Mesendoderm (in vitro differentiated cells): Measurements from ENCODE around the gene RBKS.

Experiments used
- DNase-seq: peaks from one replicate; pipeline ENCODE4 v3.0.0; 2013
- H2AK5ac ChIP-seq: 2 replicates; pipeline ENCODE4 v1.6.1; 2013; ENCODE audit warnings: low read length, inconsistent platforms
- H2BK120ac ChIP-seq: 2 replicates; pipeline ENCODE4 v1.6.1; 2013; ENCODE audit warnings: low read depth, mild to moderate bottlenecking, low read length, moderate library complexity, mixed read lengths
- H2BK15ac ChIP-seq: replicated peaks from 2 replicates; pipeline ENCODE4 v1.6.1; 2013; ENCODE audit warnings: low read depth, mild to moderate bottlenecking, moderate library complexity
- H2BK5ac ChIP-seq: 2 replicates; pipeline ENCODE4 v1.6.1; 2013; ENCODE audit warnings: low read length, inconsistent platforms
- H3K18ac ChIP-seq: 2 replicates; pipeline ENCODE4 v1.6.1; 2013; ENCODE audit warnings: mild to moderate bottlenecking, low read length, mixed read lengths
- H3K23ac ChIP-seq: one replicate; pipeline ENCODE4 v1.6.1; 2013; ENCODE audit warnings: low read length
- H3K27ac ChIP-seq: 2 replicates; pipeline ENCODE4 v1.5.1; 2013; ENCODE audit warnings: low read depth, mild to moderate bottlenecking, inconsistent platforms, low read length, moderate library complexity
- H3K27me3 ChIP-seq: 2 replicates; pipeline ENCODE4 v1.6.1; 2013; ENCODE audit warnings: low read length, control low read depth, mild to moderate bottlenecking, inconsistent platforms; ENCODE audit not compliant: insufficient read depth, poor library complexity
- H3K36me3 ChIP-seq: 2 replicates; pipeline ENCODE4 v1.6.1; 2013; ENCODE audit warnings: low read length, inconsistent platforms; ENCODE audit not compliant: control insufficient read depth, insufficient read depth
- H3K4ac ChIP-seq: one replicate; pipeline ENCODE4 v1.6.1; 2013; ENCODE audit warnings: low read depth, mild to moderate bottlenecking, low read length, moderate library complexity
- H3K4me1 ChIP-seq: 2 replicates; pipeline ENCODE4 v1.6.1; 2013; ENCODE audit warnings: low read depth, low read length, inconsistent platforms; ENCODE audit not compliant: control insufficient read depth
- H3K4me2 ChIP-seq: 2 replicates; pipeline ENCODE4 v1.6.1; 2013; ENCODE audit warnings: low read length
- H3K4me3 ChIP-seq: 2 replicates; pipeline ENCODE4 v1.5.1; 2013; ENCODE audit warnings: mild to moderate bottlenecking, low read length
- H3K56ac ChIP-seq: one replicate; pipeline ENCODE4 v1.6.1; 2013; ENCODE audit warnings: low read length
- H3K79me1 ChIP-seq: 2 replicates; pipeline ENCODE4 v1.6.1; 2013; ENCODE audit warnings: low read length, inconsistent platforms
- H3K79me2 ChIP-seq: 2 replicates; pipeline ENCODE4 v1.6.1; 2013; ENCODE audit warnings: mild to moderate bottlenecking, low read length; ENCODE audit not compliant: control insufficient read depth, insufficient read depth
- H3K9ac ChIP-seq: 2 replicates; pipeline ENCODE4 v1.6.1; 2013; ENCODE audit warnings: low read length, inconsistent platforms
- H4K5ac ChIP-seq: one replicate; pipeline ENCODE4 v1.6.1; 2013; ENCODE audit warnings: low read length
- H4K8ac ChIP-seq: one replicate; pipeline ENCODE4 v1.6.1; 2013; ENCODE audit warnings: low read depth, mild to moderate bottlenecking, control low read depth, low read length, moderate library complexity
- WGBS: extraction: QIAGEN DNeasy Blood & Tissue Kit; methylation state at CpG from one replicate; pipeline ENCODE4 v1.1.7; 2013; ENCODE audit warnings: low lambda C conversion rate, missing lambda C conversion rate; ENCODE audit not compliant: insufficient coverage; ENCODE audit errors: extremely low coverage; 5-methylcytosine and 5-hydroxymethylcytosine counted together

RBKS gene

DNA sequence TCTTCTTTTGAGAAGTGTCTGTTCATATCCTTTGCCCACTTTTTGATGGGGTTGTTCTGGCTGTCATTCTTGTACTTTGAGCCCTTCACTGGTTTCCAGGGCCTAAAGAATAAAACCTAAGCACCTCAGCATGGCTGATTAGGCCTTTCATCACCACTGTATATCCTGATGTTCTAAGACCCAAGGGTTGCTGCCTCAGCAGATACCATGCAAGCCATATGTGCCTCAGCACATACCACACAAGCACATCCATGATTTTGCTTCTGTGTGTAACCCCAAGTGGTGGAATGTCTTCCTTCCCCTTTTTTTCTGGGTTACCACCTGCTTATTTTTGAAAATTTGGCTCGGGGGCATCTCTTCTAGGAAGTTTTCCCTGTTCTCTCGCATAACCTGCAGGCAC, 11.4 kb downstream of the RBKS start:
- Histone ChIP-seq H3K4me1 (no peaks in the 10 kb centered on the region), H2BK5ac (no peak overlapping the region), H3K4ac (no peak overlapping the region), H3K56ac (no peak overlapping the region), H3K23ac (no peak overlapping the region), H3K79me1 (no peaks in the 10 kb centered on the region), H4K8ac (no peak overlapping the region), H2BK15ac (no peak overlapping the region), H3K9ac (no peak overlapping the region), H2AK5ac (no peak overlapping the region), H3K79me2 (no peaks in the 10 kb centered on the region), H3K4me3 (no peak overlapping the region), H3K4me2 (no peak overlapping the region), H4K5ac (no peak overlapping the region), H3K27me3 (no peaks in the 10 kb centered on the region), H3K18ac (no peak overlapping the region), H2BK120ac (no peak overlapping the region), H3K27ac (no peak overlapping the region), H3K36me3 (no peaks in the 10 kb centered on the region)
- no peak for DNase-seq
- WGBS = no CpG with 5 or more reads among the region's 2 CpGs

DNA sequence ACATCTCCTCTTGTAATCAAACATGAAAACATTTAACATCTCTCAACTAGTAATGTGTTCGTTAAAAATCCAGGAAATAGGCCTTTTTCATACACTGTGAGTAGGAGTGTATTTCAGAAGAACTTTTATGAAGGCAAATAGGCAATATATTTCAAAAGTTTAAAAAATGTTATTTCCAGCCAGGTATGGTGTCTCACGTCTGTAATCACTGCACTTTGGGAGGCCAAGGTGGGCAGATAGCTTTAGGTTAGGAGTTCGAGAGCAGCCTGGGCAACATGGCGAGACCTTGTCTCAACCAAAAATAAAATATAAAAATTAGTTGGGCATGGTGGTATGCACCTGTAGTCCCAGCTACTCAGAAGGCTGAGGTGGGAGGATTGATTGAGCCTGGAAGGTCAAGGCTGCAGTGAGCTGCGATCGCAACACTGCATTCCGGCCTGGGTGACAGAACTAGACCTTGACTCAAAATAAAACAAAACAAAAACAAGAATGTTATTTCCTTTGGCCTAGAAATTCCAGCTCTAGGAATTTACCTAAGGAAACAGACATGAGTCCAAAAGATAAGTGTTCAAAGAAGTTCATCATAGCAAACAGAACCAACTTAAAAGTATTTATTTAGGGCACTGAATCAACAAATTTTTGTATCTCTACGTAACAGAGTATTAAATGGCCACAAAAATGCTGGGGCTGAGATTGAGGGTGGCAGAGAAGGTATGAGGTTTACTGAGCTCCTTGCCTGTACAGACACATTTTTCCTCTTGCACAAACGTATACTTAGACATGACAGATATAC, 14.9 kb downstream of the RBKS start:
- H3K56ac ChIP-seq = no peak overlapping the region
- H2AK5ac ChIP-seq = no peak overlapping the region
- no peak overlapping the region for H3K9ac ChIP-seq
- H4K5ac ChIP-seq = no peak overlapping the region
- WGBS = no CpG with 5 or more reads among the region's 9 CpGs
- no peak overlapping the region for H2BK15ac ChIP-seq
- no peaks in the 10 kb centered on the region for H3K4me1 ChIP-seq
- H2BK5ac ChIP-seq = no peak overlapping the region
- H3K23ac ChIP-seq = no peak overlapping the region
- H4K8ac ChIP-seq = no peak overlapping the region
- no peaks in the 10 kb centered on the region for H3K36me3 ChIP-seq
- H3K4me2 ChIP-seq = no peak overlapping the region
- no peaks in the 10 kb centered on the region for H3K79me1 ChIP-seq
- H3K79me2 ChIP-seq = no peaks in the 10 kb centered on the region
- no peak for DNase-seq
- no peak overlapping the region for H3K4ac ChIP-seq
- H3K27ac ChIP-seq = no peak overlapping the region
- no peaks in the 10 kb centered on the region for H3K27me3 ChIP-seq
- H2BK120ac ChIP-seq = no peak overlapping the region
- no peak overlapping the region for H3K4me3 ChIP-seq
- H3K18ac ChIP-seq = no peak overlapping the region

- H3K4me1 ChIP-seq = no peaks in the 10 kb centered on the region
- no peaks in the 10 kb centered on the region for H3K79me1 ChIP-seq
- no peak overlapping the region for H2AK5ac ChIP-seq
- WGBS = no CpG with 5 or more reads among the region's 1 CpG
- no peak overlapping the region for H3K18ac ChIP-seq
- no peaks in the 10 kb centered on the region for H3K79me2 ChIP-seq
- no peak overlapping the region for H2BK15ac ChIP-seq
- no peak overlapping the region for H2BK120ac ChIP-seq
- H3K27me3 ChIP-seq = no peaks in the 10 kb centered on the region
- H3K4ac ChIP-seq = no peak overlapping the region
- H3K23ac ChIP-seq = no peak overlapping the region
- H3K4me3 ChIP-seq = no peak overlapping the region
- H3K56ac ChIP-seq = no peak overlapping the region
- H3K4me2 ChIP-seq = no peak overlapping the region
- H2BK5ac ChIP-seq = no peak overlapping the region
- H3K9ac ChIP-seq = no peak overlapping the region
- no peak overlapping the region for H3K27ac ChIP-seq
- no peak overlapping the region for H4K5ac ChIP-seq
- no peak for DNase-seq
- no peak overlapping the region for H4K8ac ChIP-seq
- no peaks in the 10 kb centered on the region for H3K36me3 ChIP-seq
Observed at GRCh38 chr2:27873091-27873490, 17.1 kb downstream of the RBKS start.

DNA sequence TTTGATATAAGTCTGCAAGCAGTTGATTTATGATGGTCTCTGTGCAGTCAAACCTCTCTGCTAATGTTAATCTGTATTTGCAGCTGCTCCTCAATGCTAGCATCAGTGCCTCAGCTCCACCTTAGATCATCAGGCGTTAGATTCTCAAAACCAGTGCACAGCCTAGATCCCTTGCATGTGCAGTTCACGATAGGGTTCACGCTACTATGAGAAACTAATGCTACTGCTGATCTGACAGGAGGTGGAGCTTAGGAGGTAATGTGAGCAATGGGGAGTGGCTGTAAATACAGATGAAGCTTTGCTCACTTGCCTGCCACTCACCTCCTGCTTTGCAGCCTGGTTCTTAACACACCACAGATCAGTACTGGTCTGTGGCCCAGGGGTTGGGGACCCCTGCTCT, 18.4 kb downstream of the RBKS start:
- WGBS = no CpG with 5 or more reads among the region's 3 CpGs
- H3K18ac ChIP-seq = no peak overlapping the region
- H3K4me3 ChIP-seq = no peak overlapping the region
- peak; percentile 5 for DNase-seq
- H3K4me1 ChIP-seq = no peaks in the 10 kb centered on the region
- no peak overlapping the region for H2BK5ac ChIP-seq
- no peak overlapping the region for H2AK5ac ChIP-seq
- no peak overlapping the region for H3K23ac ChIP-seq
- H3K79me2 ChIP-seq = no peaks in the 10 kb centered on the region
- no peaks in the 10 kb centered on the region for H3K36me3 ChIP-seq
- H3K79me1 ChIP-seq = no peaks in the 10 kb centered on the region
- no peak overlapping the region for H4K8ac ChIP-seq
- H3K4me2 ChIP-seq = no peak overlapping the region
- no peak overlapping the region for H3K56ac ChIP-seq
- H3K27me3 ChIP-seq = no peaks in the 10 kb centered on the region
- H3K9ac ChIP-seq = no peak overlapping the region
- H3K27ac ChIP-seq = no peak overlapping the region
- H2BK15ac ChIP-seq = no peak overlapping the region
- no peak overlapping the region for H4K5ac ChIP-seq
- H3K4ac ChIP-seq = no peak overlapping the region
- no peak overlapping the region for H2BK120ac ChIP-seq

GRCh38 chr2:27870724-27871123, 19.5 kb downstream of the RBKS start:
- Histone ChIP-seq H3K4ac (no peak overlapping the region), H3K18ac (no peak overlapping the region), H3K23ac (no peak overlapping the region), H3K27ac (no peak overlapping the region), H4K8ac (no peak overlapping the region), H3K79me1 (no peaks in the 10 kb centered on the region), H3K9ac (no peak overlapping the region), H4K5ac (no peak overlapping the region), H3K79me2 (no peaks in the 10 kb centered on the region), H3K4me1 (no peaks in the 10 kb centered on the region), H3K56ac (no peak overlapping the region), H2BK15ac (no peak overlapping the region), H2AK5ac (no peak overlapping the region), H3K4me2 (no peak overlapping the region), H3K36me3 (no peaks in the 10 kb centered on the region), H3K4me3 (no peak overlapping the region), H2BK5ac (no peak overlapping the region), H2BK120ac (no peak overlapping the region), H3K27me3 (no peaks in the 10 kb centered on the region)
- no CpG with 5 or more reads among the region's 3 CpGs for WGBS
- DNase-seq = no peak

GRCh38 chr2:27869763-27870162, 20.4 kb downstream of the RBKS start:
- H3K4me3 ChIP-seq = no peak overlapping the region
- no peak overlapping the region for H3K9ac ChIP-seq
- no peaks in the 10 kb centered on the region for H3K79me1 ChIP-seq
- no peak overlapping the region for H4K5ac ChIP-seq
- no peak overlapping the region for H3K4me2 ChIP-seq
- H3K79me2 ChIP-seq = no peaks in the 10 kb centered on the region
- H3K27ac ChIP-seq = no peak overlapping the region
- H4K8ac ChIP-seq = no peak overlapping the region
- no peak overlapping the region for H3K23ac ChIP-seq
- H3K27me3 ChIP-seq = no peaks in the 10 kb centered on the region
- no peak overlapping the region for H3K56ac ChIP-seq
- WGBS = no CpG with 5 or more reads among the region's 6 CpGs
- H3K4ac ChIP-seq = no peak overlapping the region
- H3K18ac ChIP-seq = no peak overlapping the region
- no peaks in the 10 kb centered on the region for H3K36me3 ChIP-seq
- no peaks in the 10 kb centered on the region for H3K4me1 ChIP-seq
- H2BK15ac ChIP-seq = no peak overlapping the region
- no peak overlapping the region for H2AK5ac ChIP-seq
- no peak overlapping the region for H2BK120ac ChIP-seq
- no peak overlapping the region for H2BK5ac ChIP-seq
- no peak for DNase-seq
